ENCODE measurements around the gene TOGARAM1.
"Not testable (repeated sequence)": the region's sequence is repeated elsewhere in the genome, so short reads cannot be mapped to it uniquely, and the experiment has no call there.

TOGARAM1 gene

GRCh38 chr14:45044638-45045037 is 82.6 kb downstream of the TOGARAM1 start:
- DNase-seq, result no peak

GRCh38 chr14:45048385-45048784 is 86.4 kb downstream of the TOGARAM1 start:
- no peak for DNase-seq

GRCh38 chr14:45051180-45051579 is 89.2 kb downstream of the TOGARAM1 start:
- DNase-seq, result no peak

- DNase-seq, result no peak
These were observed 89.9 kb downstream of the TOGARAM1 start for GRCh38 chr14:45051896-45052295.

- DNase-seq, result no peak
These were observed 95.4 kb downstream of the TOGARAM1 start for GRCh38 chr14:45057349-45057748.

GRCh38 chr14:45057881-45058364 is 95.9 kb downstream of the TOGARAM1 start:
- no peak for DNase-seq

GRCh38 chr14:45060551-45060950 is 98.6 kb downstream of the TOGARAM1 start:
- no peak for DNase-seq

GRCh38 chr14:45065540-45065939 is 103.5 kb downstream of the TOGARAM1 start:
- no peak for DNase-seq

- no peak for DNase-seq
These were observed 104.0 kb downstream of the TOGARAM1 start for GRCh38 chr14:45065956-45066355.

GRCh38 chr14:45066667-45067066 is 104.7 kb downstream of the TOGARAM1 start:
- DNase-seq, result no peak

- DNase-seq, result no peak
These were observed 106.4 kb downstream of the TOGARAM1 start for GRCh38 chr14:45068396-45068795.

GRCh38 chr14:45070215-45070614 is 108.2 kb downstream of the TOGARAM1 start:
- no peak for DNase-seq

GRCh38 chr14:45072126-45072525 is 110.1 kb downstream of the TOGARAM1 start:
- no peak for DNase-seq

GRCh38 chr14:45073231-45073879 is 111.4 kb downstream of the TOGARAM1 start:
- DNase-seq, result no peak

GRCh38 chr14:45078323-45078722 is 116.3 kb downstream of the TOGARAM1 start:
- no peak for DNase-seq

GRCh38 chr14:45080416-45080968 is 118.5 kb downstream of the TOGARAM1 start:
- DNase-seq, result not testable (repeated sequence)

GRCh38 chr14:45081096-45081495 is 119.1 kb downstream of the TOGARAM1 start:
- not testable (repeated sequence) for DNase-seq

- no peak for DNase-seq
These were observed 120.4 kb downstream of the TOGARAM1 start for GRCh38 chr14:45082420-45082819.

GRCh38 chr14:45083617-45083975 is 121.6 kb downstream of the TOGARAM1 start:
- no peak for DNase-seq

GRCh38 chr14:45083976-45084722 is 122.2 kb downstream of the TOGARAM1 start, which contains the start of gene PRPF39:
TSS of gene PRPF39 (plus strand) at chr14:45084116. CDS start at chr14:45095240, 11,124 bp downstream.
- peak; percentile 96 for DNase-seq

GRCh38 chr14:45084946-45085346 is 123.0 kb downstream of the TOGARAM1 start:
- no peak for DNase-seq

GRCh38 chr14:45089813-45090212 is 127.8 kb downstream of the TOGARAM1 start:
- peak; percentile 15 for DNase-seq

- DNase-seq, result no peak
These were observed 129.7 kb downstream of the TOGARAM1 start for GRCh38 chr14:45091710-45092109.

- DNase-seq, result no peak
These were observed 132.3 kb downstream of the TOGARAM1 start for GRCh38 chr14:45094275-45094674.
